ENCODE results near the gene CD274.
A peak's percentile ranks its signal among the peaks of the same experiment; 100 is the strongest.
"Not testable (repeated sequence)": the region's sequence is repeated elsewhere in the genome, so short reads cannot be mapped to it uniquely, and the experiment has no call there.

CD274 gene

DNA sequence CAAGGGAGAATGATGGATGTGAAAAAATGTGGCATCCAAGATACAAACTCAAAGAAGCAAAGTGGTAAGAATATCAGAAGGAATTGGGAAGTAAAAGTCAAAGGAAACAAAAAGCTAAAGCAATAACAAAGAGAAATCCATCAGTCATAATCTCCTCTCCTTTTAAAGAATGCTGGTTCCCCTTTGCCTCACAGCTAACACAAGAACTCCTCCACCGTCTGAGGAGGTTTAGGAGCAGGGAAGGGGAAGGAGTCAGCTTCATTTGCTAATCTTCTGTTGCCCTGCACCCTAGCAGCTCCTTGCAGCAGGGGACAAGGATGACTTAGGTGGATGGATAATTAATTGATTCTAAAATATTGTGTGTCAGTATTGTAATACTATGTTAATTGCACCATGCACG, 16.4 kb downstream of the CD274 start:
- DNase-seq (ENCODE audit: low read depth, low spot score) = no peak

DNA sequence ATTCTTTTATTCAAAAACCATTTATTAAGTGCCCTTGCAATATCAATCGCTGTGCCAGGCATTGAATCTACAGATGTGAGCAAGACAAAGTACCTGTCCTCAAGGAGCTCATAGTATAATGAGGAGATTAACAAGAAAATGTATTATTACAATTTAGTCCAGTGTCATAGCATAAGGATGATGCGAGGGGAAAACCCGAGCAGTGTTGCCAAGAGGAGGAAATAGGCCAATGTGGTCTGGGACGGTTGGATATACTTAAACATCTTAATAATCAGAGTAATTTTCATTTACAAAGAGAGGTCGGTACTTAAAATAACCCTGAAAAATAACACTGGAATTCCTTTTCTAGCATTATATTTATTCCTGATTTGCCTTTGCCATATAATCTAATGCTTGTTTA, 18.5 kb downstream of the CD274 start:
- no peak for DNase-seq (ENCODE audit: low read depth, low spot score)

DNA sequence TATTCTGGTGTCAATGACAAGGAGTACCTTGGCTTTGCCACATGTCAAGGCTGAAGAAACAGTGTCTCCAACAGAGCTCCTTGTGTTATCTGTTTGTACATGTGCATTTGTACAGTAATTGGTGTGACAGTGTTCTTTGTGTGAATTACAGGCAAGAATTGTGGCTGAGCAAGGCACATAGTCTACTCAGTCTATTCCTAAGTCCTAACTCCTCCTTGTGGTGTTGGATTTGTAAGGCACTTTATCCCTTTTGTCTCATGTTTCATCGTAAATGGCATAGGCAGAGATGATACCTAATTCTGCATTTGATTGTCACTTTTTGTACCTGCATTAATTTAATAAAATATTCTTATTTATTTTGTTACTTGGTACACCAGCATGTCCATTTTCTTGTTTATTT, 19.8 kb downstream of the CD274 start:
- DNase-seq (ENCODE audit: low read depth, low spot score) = no peak

DNA sequence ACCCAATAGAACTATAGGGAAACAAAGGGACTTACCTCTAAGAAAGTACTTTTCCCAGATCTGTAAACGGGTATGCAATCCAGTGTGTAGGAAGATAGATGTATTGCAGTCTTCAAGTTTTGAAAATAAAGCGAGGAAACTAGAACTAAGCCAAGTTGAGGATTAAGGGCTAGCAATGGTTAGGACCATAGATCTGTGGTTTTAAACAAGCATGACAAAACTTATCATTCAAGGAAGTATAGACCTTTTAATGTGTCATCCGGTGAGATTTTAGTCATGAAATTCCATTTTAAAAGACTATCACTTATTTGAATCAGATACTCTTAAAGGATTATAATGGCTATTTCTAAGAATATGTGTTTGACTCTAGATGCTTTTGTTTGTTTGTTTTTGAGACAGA, 20.5 kb downstream of the CD274 start:
- DNase-seq (ENCODE audit: low read depth, low spot score) = no peak

DNA sequence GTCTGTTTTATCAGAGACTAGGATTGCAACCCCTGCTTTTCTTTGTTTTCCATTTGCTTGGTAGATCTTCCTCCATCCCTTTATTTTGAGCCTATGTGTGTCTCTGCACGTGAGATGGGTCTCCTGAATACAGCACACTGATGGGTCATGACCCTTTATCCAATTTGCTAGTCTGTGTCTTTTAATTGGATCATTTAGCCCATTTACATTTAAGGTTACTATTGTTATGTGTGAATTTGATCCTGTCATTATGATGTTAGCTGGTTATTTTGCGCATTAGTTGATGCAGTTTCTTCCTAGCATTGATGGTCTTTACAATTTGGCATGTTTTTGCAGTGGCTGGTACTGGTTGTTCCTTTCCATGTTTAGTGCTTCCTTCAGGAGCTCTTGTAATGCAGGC, 25.3 kb downstream of the CD274 start:
- DNase-seq (ENCODE audit: low read depth, low spot score) = not testable (repeated sequence)

DNA sequence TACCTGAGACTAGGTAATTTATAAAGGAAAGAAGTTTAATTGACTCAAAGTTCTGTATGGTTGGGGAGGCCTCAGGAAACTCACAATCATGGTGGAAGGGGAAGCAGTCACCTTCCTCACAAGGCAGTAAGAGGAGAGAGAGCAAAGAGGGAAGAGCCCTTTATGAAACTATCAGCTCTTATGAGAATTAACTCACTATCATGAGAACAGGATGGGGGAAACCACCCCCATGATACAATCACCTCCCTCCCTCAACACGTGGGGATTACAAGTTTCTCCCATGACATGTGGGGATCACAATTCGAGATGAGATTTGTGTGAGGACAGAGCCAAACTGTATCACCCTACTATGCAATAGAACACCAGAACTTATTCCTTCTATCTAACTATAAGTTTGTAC, 27.9 kb downstream of the CD274 start:
- no peak for DNase-seq (ENCODE audit: low read depth, low spot score)

DNA sequence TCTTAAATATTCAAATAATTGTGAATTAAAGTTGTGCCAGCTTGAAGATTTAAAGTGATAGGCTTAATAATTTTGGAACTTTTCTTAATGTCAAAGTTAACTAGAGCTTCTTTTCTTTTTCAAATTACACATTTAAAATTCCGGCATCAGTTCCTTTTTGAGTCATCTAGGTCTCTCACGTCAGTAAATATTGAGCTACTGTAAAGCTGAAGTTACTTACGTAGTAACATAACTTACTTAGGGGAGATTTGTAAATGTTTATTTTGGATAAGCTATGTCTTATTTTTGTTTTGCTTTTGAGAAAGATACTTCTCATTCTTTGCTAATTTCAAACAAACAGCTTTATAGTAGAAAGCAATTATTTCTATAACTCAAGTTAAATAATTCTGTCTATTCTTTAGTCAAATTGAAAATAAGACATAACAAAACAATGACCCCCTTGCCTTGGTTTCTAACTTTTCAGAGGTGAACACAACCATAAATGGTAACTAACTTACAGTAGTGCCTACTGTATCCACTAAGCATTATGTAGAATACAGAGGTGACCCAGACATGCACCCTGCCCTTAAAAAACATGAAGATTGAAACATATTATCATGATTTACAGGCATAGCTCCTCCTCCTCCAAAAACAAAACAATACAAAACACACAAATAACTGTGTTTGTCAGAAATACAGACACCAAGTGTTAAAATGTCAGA, 29.8 kb downstream of the CD274 start:
- DNase-seq (ENCODE audit: low read depth, low spot score) = no peak

DNA sequence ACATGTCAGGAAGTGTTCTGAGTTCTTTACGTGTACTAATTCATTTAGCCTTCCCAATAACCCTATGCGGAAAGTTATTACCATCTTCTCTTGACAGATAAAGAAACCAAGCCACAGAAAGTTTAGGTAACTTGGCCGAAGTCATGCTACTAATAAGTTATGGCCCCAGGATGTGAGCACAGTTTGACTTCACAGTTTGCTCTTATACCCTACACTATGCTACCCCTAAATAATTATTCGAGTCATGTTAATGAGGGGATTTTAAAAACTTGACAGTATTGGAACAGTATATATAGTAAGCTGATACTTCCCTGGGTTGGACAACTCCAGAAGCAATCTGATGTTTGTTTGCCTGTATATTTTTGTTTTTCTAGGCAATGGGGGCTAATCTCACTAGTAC, 30.6 kb downstream of the CD274 start:
- no peak for DNase-seq (ENCODE audit: low read depth, low spot score)

DNA sequence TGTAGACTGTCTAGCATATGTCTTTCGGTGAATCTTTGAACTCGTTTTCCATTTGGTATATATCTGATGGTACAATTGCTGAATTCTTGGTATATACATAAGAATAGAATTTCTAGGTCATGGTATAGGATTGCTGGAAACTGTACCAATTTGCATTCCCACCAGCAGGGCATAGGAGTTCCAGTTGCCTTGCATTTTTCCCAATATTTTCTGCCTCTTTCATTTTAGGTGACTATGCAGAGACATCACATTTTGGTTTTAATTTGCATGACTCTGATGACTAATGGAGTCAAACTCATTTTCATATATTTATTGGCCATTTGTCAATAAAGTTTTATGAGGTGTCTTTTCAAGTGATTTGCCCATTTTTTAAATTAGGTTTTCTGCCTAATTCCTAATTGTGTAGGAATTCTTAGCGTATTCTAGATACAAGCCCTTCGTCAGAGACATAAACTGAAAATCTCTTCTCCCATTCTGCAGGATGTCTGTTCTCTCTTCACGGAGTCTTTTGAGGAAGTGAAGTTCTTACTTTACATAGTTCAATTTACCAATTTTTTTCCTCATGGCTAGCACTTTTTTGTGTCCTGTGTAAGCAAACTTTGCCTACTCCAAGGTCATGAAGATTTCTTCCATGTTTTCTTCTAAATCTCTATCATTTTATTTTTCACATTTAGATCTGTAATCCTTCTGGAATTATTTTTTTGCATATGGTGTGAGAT, 31.1 kb downstream of the CD274 start:
- DNase-seq (ENCODE audit: low read depth, low spot score) = no peak

DNA sequence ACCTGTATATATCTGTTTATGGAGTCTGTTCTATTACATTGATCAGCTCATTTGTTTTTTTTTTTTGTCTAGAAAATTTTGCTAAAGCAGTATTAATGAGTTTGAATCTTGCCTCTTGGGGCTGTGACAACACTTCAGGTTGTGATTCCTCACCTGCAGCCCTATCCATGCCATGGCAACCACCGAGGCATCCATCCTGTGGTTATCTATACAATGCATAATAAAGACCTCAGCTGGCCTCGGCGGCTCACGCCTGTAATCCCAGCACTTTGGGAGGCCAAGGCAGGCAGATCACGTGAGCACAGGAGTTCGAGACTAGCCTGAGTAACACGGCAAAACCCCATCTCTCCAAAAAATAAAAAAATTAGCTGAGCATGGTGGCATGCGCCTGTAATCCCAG, 31.9 kb downstream of the CD274 start:
- DNase-seq (ENCODE audit: low read depth, low spot score) = no peak

DNA sequence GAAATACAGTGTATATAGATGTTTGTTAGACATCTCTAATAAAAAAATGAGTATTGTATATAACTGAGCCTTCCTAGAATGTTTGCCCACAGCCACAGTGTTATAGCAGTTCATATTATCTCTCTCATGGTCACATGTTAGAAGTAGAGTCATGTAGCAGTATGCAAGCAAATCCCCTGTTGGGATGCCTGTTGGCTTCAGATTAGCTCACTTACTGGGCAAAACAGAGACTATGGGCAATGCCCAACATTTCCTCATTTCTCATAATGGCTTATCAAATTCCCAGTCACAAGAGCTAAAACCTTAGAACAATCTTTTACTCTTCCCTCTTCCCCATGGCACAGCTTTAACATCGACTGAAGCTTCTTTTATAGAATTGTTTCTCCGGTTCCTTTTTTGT, 33.0 kb downstream of the CD274 start:
- no peak for DNase-seq (ENCODE audit: low read depth, low spot score)

DNA sequence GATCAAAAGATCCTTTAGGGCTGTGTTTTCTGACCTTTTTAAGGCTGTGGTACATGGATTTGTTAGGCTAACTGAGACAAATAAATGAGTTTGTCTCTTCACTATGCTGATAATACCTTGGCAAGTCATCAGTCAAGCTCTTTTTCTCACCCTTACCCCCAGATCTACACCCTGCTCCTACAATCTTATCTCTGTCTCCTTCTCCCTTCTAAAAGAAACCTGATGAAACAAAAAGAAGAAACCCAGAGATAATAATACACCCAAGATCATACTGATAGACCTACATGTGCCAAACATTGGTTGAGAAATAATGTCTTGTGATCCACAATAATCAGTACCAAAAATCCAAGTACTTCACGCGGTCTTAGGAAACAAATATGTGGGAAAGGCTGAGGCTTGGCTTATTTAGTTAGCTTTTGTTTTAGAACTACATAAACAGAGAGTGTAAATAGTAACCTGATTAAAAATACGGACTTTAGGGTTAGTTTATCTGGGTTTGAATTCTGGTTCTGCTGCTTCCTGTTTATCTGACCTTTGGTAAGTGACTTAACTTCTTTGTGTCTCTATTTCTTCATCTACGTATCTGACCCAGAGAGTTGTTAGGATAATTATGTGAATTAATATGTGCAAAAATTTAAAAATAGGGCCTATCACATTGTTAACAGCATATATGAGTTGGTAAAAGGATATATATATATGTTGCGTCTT, 35.2 kb downstream of the CD274 start:
- DNase-seq (ENCODE audit: low read depth, low spot score) = no peak

DNA sequence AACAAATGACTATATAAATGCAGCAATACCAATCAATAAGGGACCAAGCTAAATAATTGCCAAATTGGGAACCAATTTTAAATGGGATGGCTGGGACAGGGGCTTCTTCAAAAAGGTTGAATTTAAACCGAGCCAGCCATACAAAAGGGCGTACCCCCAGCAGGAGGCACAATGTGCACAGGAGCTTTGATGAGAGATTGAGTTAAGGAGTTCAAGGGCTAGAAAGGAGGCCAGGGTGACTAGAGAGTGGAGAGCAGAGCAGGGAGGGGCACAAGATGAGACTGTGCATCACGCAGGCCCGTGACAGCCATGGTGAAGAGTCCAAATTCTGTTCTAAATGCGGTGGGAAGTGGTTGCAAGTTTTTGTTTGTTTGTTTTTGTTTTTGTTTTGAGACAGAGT, 36.6 kb downstream of the CD274 start:
- no peak for DNase-seq (ENCODE audit: low read depth, low spot score)

DNA sequence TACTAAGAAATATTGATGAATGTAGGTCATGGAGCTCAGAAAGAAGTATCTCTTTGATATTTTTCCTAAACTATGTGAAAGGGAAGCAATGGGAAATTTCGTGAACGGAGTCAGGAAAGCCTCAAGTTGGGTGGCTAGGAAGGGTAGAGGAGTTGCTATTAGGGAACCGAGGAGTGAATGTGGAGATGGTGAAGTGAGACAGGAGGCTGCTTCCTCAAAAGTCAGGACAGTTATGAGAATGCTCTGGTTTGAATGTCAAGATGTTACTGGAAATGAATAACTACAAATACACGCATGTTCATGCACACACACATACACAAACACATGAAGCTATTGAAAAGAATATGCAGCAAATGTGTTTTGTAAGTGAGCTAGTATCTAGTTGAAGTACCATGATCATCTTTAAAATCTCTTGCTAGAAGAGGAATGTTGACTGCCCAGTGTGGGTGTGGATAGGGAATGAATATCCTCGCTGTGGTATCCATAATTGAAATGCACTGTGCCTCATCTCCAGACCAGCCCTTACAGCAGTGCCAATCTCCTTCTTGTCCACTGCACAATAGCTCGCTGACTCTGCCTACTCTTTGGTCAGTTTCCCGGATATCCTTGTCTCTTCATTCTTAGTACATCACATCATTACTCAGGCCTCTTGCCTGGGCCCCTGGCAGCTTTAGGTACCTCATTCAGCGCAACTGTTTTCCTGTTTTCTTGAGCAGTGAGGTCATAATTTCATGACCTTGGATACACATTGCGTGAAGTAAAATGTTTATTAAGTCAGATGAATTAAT, 38.1 kb downstream of the CD274 start:
- no peak for DNase-seq (ENCODE audit: low read depth, low spot score)

DNA sequence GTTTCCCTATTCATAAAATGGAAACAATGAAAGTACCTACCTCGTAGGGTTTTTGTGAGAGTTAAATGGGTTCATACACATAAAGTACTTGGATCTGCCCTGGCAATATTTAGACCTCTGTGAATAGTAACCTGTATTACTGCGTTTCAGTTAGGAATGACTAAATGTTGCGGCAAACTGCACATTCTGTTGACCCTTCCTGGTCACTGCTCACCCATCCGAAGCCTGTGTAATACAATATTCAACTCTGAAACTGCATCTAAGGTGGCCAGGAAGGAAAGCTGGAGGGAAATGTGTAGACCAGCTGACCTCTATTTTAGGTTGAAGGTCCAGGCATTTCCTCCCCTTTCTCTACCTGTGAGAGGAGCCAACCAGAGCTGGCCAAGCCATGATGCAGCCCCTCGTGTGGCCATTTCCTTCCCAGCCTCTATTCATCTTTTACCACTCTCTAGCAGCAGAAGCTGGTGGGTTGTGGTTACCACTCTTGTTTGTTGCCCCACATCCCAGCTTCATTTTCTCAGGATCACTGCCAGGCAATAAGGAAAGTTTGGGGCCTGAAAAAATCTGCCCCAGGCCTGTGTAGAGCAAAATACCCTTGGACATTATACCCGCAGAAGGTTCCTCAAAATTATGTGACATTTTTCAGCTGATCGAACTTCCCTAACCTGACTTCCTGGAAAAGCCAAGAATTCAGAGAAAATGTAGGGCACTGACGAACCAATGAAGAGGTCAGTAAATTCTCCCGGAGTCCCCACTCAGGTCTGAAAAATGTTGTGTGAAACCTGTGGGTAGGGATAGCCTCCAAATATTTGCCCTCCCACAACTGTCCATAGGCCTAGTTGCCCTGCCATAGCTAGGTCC, 39.5 kb downstream of the CD274 start:
- DNase-seq (ENCODE audit: low read depth, low spot score) = no peak

DNA sequence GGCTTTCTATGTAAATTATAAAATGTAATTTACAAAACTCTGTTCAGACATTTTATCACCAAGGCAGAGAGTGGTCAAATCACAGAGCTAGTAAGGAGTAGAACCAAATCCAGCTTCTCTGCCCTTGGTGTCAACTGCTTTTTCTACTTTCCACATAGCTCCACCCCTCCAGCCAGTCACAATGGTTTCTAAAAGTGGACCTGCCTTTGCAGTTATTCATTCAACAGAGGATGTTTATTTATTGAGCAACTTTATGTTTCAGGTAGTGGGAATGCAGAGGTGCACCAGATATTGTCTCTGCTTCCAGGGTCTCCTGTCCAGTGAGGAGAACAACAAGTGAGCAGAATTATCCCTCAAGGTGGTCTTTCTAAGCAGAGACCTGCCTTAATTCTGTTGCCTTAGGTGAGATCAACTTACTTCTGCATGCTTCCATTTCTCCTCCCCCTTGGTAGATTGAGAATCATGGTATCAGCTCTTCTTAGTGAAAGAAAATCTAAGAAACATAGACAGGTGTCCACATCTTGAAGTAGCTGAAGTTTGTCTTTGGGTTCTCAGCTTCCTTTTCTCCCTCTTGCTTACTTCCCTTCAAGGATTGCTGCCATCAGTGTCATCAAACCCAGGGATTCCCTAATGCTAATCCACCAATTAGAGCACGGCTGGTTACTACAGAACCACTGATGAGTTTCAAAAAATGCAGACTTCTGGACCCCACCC, 42.8 kb downstream of the CD274 start:
- no peak for DNase-seq (ENCODE audit: low read depth, low spot score)

DNA sequence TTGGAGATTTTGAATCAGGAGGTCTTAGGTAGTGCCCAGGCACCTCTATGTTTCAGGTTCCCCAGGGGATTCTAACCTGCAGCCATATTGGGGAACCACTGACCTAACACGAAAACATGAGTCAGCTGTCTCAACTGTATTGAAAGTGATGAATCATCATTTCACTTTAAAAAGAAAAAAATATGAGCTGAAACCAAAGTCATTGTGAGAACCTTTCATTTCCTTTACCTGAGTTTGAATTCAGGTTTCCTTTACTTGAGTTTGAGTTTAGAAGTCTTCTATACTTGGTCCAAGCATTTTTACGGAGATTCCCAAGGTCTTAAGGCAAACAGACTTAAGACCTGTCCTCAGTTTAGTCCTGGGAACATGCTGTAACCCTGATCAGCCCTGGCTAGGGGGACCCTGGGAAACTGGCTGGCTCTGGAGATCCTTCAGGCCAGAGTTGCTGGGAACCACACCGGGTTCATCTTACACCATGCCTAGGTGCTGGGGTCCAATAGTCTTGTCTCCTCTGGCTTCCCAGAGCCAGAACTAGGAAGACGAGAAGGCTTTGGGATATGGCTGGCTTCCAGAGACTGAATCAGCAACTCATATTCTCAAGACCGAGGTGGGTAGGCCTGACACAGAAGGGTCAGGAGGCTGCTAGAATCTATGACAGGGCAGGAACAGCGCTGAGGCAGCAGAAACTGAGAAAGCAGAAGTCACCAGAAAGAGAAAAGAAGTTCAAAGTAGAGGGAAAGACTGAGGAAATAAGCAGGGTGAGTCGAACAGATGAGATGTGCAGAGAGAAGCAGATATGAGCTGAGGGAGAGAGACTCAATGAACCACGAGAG, 43.6 kb downstream of the CD274 start:
- peak; percentile 75 for DNase-seq (ENCODE audit: low read depth, low spot score)

DNA sequence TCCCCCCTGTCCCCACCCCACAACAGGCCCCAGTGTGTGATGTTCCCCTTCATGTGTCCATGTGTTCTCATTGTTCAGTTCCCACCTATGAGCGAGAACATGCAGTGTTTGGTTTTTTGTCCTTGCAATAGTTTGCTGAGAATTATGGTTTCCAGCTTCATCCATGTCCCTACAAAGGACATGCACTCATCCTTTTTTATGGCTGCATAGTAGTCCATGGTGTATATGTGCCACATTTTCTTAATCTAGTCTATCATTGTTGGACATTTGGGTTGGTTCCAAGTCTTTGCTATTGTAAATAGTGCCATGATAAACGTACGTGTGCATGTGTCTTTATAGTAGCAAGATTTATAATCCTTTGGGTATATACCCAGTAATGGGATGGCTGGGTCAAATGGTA, 44.4 kb downstream of the CD274 start:
- not testable (repeated sequence) for DNase-seq (ENCODE audit: low read depth, low spot score)

DNA sequence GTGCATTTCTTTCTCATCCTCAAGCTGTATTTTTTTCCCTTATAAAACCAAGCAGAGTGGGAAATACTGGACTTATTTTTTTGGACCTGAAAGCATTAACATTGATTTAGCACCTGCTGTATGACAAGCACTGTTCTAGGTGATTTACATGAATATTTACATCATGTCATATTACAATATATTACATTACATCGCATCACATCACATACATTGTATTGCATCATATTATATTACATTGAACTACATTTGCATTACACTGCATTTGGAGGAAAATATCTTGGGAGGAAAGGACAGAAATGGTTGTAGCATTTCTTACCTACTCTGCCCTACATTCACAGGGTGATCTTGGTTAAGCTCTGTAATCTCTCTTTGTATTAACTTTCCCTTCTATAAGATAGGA, 48.8 kb downstream of the CD274 start:
- DNase-seq (ENCODE audit: low read depth, low spot score) = no peak
